ENCODE results near the gene LETM1. TPM values are rescaled to one million over a fixed set of nuclear protein-coding genes. Genes with fewer than 3 reads are reported as not detected.

LETM1 gene
- total RNA-seq, 1 donor from 2014 or later, result 67.5 TPM

DNA sequence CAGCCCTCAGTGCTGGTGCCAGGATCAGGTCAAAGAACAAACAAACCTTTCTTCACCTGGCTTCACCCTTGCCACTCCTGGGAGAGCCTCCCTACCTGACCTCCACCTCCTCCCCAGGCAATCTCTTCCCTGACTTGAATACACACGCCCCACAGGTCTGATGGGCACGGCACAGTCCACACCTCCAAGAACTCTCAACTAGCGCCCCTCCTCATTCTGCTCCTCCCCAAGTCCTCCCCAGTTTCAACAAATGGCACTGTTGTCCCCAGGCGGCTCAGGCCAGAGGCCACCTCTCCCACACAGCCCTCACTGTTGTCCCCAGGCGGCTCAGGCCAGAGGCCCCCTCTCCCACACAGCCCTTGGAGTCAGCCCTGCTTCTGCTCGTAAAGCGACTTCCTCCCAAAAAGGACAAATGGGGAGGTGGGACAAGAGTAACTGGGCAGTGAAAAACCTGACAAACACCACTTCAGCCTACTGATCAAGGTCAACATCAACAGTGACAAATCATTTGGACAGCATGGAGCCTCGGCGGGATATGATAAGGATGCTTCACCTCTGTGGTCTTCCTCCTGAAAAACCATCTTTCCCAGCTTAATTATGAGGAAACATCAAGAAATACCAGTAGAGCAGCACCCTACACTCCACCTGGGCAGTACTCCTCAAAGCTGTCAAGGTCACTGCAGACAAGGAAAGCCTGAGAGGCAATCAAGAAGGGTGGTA is 2.9 kb downstream of the LETM1 start:
- Histone ChIP-seq H3K27ac (no peak overlapping the region), H3K4me1 (peaks cover 56% of the 10 kb centered on the region), H3K9me3 (no peaks in the 10 kb centered on the region), H3K4me3 (no peak overlapping the region), H3K36me3 (no peaks in the 10 kb centered on the region), H3K27me3 (no peaks in the 10 kb centered on the region)
- TF ChIP-seq POLR2AphosphoS5 (IDR thresholded peaks at IDR 0.05; ENCODE audit: insufficient read depth in 1 of 2, low read depth in 1 of 2) (no peak), POLR2A (IDR thresholded peaks at IDR 0.05) (no peak)
- TF ChIP-seq, protein P1, sequence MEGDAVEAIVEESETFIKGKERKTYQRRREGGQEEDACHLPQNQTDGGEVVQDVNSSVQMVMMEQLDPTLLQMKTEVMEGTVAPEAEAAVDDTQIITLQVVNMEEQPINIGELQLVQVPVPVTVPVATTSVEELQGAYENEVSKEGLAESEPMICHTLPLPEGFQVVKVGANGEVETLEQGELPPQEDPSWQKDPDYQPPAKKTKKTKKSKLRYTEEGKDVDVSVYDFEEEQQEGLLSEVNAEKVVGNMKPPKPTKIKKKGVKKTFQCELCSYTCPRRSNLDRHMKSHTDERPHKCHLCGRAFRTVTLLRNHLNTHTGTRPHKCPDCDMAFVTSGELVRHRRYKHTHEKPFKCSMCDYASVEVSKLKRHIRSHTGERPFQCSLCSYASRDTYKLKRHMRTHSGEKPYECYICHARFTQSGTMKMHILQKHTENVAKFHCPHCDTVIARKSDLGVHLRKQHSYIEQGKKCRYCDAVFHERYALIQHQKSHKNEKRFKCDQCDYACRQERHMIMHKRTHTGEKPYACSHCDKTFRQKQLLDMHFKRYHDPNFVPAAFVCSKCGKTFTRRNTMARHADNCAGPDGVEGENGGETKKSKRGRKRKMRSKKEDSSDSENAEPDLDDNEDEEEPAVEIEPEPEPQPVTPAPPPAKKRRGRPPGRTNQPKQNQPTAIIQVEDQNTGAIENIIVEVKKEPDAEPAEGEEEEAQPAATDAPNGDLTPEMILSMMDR (IDR thresholded peaks at IDR 0.05), result no peak
- DNase-seq (ENCODE audit: extremely low spot score in 2 of 2), result no peak
- intact Hi-C loops (cut with DNase I), result no loop called here

DNA sequence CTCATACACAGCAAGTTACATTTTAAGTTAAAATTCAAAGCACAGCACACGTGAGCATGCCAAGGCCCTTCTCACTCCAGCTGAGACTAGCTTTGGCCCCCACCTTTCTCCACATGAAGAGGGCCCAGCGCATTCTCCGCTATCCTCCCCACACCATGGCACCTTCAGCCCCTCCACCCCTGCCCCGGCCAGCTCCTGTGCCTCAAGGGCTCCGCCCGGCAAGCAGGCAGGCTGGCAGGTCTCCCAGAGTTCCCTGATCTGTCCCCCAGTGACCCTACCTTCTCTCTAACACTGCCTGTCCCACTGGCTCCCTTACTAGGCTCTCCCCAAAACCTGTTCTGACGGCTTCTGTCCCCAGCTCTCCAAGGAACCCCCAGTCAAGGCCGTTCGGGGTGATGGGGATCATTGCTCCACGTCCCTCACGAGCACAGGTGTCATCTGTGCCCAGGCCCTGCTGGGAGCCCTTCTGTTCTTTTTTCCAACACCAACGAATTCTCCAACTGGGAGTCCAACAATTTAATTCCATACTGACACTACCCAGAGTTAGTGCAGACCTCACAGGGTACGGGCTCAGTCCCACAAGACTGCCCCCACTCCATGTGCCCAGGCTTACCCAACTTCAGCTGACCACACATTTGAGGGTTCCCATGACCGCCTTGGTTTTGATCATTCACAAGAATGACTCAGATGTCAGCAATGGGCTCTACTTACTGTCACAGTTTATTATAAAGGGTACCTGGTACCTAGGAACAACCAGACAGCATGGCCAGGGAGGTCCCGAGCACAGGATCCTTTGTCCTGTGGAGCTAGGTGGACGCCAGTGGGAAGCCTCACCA is 4.2 kb downstream of the LETM1 start:
- TF ChIP-seq POLR2A (IDR thresholded peaks at IDR 0.05) (no peak), POLR2AphosphoS5 (IDR thresholded peaks at IDR 0.05; ENCODE audit: insufficient read depth in 1 of 2, low read depth in 1 of 2) (no peak)
- TF ChIP-seq, protein P1 (IDR thresholded peaks at IDR 0.05), result no peak
- Histone ChIP-seq H3K4me3 (no peak overlapping the region), H3K36me3 (peaks cover 0 to 8% of the 10 kb centered on the region in 2 donors), H3K9me3 (no peaks in the 10 kb centered on the region), H3K4me1 (peaks cover 45% of the 10 kb centered on the region), H3K27me3 (no peaks in the 10 kb centered on the region), H3K27ac (no peak overlapping the region)
- intact Hi-C loops (cut with DNase I), result no loop called here
- no peak for DNase-seq (ENCODE audit: extremely low spot score in 2 of 2)

DNA sequence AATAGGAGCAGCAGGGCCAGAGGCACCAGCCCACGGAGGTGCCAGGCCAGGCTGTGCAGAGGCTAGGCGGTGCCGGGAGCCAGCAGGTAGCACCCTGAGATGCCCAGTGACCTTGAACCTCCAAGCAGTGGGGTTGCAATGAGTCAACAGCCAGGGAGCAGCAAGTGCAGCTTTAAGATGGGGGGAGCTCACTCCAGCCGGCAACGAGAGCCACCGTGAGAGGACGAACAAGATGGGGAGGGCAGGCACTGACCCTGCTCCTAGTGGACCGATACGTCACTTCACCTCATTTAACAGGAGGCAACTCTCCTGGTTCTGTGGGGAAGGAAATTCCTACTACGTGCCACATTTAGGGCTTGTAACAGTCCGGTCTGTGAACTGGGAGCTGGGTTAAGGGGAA is 4.8 kb downstream of the LETM1 start:
- intact Hi-C loops (cut with DNase I), result no loop called here
- no peak for DNase-seq (ENCODE audit: extremely low spot score in 2 of 2)
- Histone ChIP-seq H3K27me3 (no peaks in the 10 kb centered on the region), H3K4me3 (no peak overlapping the region), H3K36me3 (peaks cover 0 to 11% of the 10 kb centered on the region in 2 donors), H3K9me3 (no peaks in the 10 kb centered on the region), H3K27ac (no peak overlapping the region), H3K4me1 (peaks cover 42% of the 10 kb centered on the region)
- TF ChIP-seq, protein P1 (IDR thresholded peaks at IDR 0.05), result no peak
- TF ChIP-seq POLR2A (IDR thresholded peaks at IDR 0.05) (no peak), POLR2AphosphoS5 (IDR thresholded peaks at IDR 0.05; ENCODE audit: insufficient read depth in 1 of 2, low read depth in 1 of 2) (no peak)

DNA sequence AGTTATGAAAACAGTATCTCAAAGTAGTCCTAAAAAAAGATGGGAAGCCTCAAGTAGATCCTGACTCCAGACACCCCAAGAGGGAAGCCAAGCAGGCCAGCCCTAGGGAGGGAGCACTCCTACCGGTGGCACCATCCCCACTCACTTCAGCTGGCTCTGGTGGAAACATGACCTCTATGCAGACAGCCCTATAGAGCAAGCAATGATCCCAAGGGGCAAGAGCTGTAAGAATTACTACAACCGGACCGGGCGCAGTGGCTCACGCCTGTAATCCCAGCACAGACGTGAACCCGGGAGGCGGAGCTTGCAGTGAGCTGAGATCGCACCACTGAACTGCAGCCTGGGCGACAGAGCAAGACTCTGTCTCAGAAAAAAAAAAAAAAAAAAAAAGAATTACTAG is 5.7 kb downstream of the LETM1 start:
- no peak for DNase-seq (ENCODE audit: extremely low spot score in 2 of 2)
- Histone ChIP-seq H3K9me3 (no peaks in the 10 kb centered on the region), H3K27me3 (no peaks in the 10 kb centered on the region), H3K4me1 (peaks cover 40% of the 10 kb centered on the region), H3K36me3 (peaks cover 0 to 18% of the 10 kb centered on the region in 2 donors), H3K27ac (no peak overlapping the region), H3K4me3 (no peak overlapping the region)
- no peak for TF ChIP-seq POLR2AphosphoS5 (IDR thresholded peaks at IDR 0.05; ENCODE audit: insufficient read depth in 1 of 2, low read depth in 1 of 2)
- TF ChIP-seq, protein P1 (IDR thresholded peaks at IDR 0.05), result no peak
- no peak for TF ChIP-seq POLR2A (IDR thresholded peaks at IDR 0.05)
- intact Hi-C loops (cut with DNase I), result no loop called here
